ENCODE measurements around the gene OR6C70. TPM values are rescaled to one million over a fixed set of nuclear protein-coding genes. Genes with fewer than 3 reads are reported as not detected.
"Not testable (repeated sequence)": the region's sequence is repeated elsewhere in the genome, so short reads cannot be mapped to it uniquely, and the experiment has no call there.

The OR6C70 gene
- total RNA-seq (2014; rRNA removed; shearing (Covaris generic)): not detected in 2 replicates

DNA sequence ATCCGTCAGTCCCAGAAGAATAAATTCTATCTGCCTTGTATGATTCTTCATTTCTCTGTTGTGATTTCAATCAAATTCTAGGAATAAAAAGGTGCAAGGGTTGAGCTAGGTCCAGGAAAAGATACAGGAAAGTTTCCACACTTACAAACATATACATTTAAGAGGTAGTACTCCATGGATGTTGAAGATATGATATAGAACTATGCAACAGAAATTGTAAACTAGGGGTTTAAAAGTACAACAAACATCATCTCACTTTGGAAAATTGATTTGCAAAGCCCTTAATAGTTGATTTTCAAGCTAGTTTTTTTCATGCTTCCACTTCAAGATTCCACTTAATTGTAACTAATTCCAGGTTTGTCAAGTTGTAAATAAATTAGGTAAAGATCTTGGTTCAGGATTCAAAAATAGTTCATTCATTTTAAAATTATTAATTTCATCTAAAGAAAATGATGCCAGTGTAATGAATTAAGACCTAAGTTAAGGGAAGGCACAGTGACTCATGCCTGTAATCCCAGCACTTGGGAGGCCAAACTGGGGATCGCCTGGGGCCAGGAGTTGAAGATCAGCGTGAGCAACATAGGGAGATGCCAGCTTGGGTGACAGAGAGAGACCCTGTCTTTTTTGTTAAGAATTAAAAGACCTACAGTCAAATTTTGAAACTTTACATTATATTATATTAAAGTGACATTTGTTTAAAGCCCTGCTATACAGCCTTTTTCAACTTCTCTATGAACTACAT, at the start of gene OR6C70:
OR6C70 (minus strand) TSS at position 51 of the 742 bp plus-strand sequence; CDS start at position 51, 0 bp downstream.
- DNase-seq (ENCODE audit: low read depth in 1 of 2, low spot score in 2 of 2): no peak
- Histone ChIP-seq H3K36me3 (no peaks in the 10 kb centered on the region), H3K4me3 (no peak within 1 kb of the TSS), H3K9me3 (replicated peaks) (no peaks in the 10 kb centered on the region), H3K4me1 (replicated peaks) (no peaks in the 10 kb centered on the region), H3K27me3 (replicated peaks) (peaks cover 2% of the 10 kb centered on the region; the same call in 1 of the 2 replicates), H3K27ac (no peak within 1 kb of the TSS)

DNA sequence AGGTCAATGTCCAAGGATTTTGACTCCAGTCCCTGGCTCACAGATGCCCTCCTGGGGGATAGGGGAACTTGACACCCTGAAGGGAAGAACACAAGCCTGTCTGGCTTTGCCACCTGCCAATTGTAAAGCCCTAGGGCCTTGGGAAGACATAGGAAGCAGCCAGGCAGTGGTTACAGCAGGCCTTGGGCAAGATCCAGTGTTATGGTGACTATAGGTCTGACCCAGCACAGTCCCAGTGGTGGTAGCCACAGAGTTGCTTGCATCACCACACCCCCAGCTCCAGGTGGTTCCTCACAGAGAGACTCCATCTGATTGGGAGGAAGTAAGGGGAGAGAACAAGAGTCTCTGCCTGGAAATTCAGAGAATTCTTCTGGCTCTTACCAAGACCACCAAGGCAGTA, 46.5 kb upstream of the OR6C70 start:
- Histone ChIP-seq H3K27ac (no peak overlapping the region), H3K4me1 (replicated peaks) (no peaks in the 10 kb centered on the region), H3K4me3 (no peak overlapping the region), H3K27me3 (replicated peaks) (no peaks in the 10 kb centered on the region), H3K36me3 (no peaks in the 10 kb centered on the region), H3K9me3 (replicated peaks) (no peaks in the 10 kb centered on the region)
- DNase-seq (ENCODE audit: low read depth in 1 of 2, low spot score in 2 of 2): no peak

DNA sequence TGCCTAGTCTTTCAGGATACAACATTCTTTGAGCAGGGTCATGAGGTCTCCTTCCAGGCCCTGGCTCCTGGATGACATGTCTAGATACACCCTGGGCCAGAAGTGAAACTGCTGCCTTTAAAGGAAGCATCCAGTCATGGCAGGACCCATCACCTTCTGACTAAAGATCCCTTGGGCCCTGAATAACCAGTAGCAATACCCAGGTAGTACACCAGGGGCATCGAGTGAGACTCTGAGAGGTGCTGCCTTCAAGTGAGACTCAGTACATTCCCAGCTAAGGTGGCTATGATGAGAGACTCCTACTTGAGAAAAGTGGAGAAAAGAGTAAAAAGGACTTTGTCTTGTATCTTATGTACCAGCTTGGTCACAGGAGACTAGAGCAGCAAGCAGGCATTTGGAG, 45.8 kb upstream of the OR6C70 start:
- no peaks in the 10 kb centered on the region for H3K36me3 ChIP-seq
- no peak overlapping the region for H3K27ac ChIP-seq
- no peaks in the 10 kb centered on the region for H3K27me3 ChIP-seq (replicated peaks)
- H3K9me3 ChIP-seq (replicated peaks): no peaks in the 10 kb centered on the region
- H3K4me3 ChIP-seq: no peak overlapping the region
- no peak for DNase-seq (ENCODE audit: low read depth in 1 of 2, low spot score in 2 of 2)
- H3K4me1 ChIP-seq (replicated peaks): no peaks in the 10 kb centered on the region

DNA sequence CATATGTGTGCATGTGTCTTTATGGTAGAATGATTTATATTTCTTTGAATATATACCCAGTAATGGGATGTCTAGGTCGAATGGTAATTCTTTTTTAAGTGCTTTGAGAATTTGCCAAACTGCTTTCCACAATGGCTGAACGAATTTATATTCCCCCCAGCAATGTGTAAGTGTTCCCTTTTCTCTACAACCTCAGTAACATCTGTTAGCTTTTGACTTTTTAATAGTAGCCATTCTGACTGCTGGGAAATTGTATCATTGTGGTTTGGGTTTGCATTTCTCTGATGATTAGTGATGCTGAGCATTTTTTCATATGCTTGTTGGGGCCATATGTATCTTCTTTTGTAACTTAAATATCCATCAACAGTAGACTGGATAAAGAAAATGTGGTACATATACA, 31.7 kb upstream of the OR6C70 start:
- DNase-seq (ENCODE audit: low read depth in 1 of 2, low spot score in 2 of 2): no peak
- Histone ChIP-seq H3K36me3 (no peaks in the 10 kb centered on the region), H3K4me1 (replicated peaks) (no peaks in the 10 kb centered on the region), H3K4me3 (no peak overlapping the region), H3K27me3 (replicated peaks) (0 out of 2 replicates have a peak, but pooled peaks cover 3% of the 10 kb centered on the region), H3K9me3 (replicated peaks) (no peaks in the 10 kb centered on the region), H3K27ac (no peak overlapping the region)

DNA sequence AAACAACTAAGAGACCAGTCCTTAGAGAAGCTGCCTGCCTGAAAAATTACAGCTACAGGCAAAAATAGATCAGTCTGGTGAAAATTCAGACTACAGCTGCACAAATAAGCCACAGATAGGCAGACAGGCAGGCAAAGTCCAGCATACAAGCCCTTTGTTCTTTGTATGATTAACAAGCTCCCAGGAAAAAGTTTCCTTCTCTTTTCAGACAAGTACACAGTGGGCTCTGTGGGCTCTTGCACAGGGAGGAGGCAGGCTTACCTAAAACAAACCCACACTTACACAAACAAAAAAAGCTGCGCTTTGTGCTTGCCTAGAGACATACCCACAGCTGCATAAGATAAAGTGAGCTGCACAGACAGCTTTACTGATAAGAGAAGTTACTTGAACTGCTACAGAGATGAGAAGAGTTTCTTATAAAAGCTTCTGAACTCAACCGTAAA, 29.9 kb upstream of the OR6C70 start:
- no peaks in the 10 kb centered on the region for H3K36me3 ChIP-seq

DNA sequence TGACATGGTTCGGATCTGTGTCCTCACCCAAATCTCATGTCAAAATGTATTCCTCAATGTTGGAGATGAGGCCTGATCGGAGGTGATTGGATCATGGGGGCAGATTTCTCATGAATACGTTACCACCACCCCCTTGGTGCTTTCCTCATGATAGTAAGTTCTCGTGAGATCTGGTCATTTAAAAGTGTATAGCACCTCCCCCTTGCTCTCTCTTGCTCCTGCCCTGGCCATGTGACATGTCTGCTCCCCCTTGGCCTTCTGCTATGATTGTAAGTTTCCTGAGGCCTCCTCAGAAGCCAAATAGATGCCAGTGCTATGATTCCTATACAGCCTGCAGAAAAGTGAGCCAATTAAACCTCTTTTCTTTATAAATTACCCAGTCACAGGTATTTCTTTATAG, 29.3 kb upstream of the OR6C70 start:
- Histone ChIP-seq H3K4me1 (replicated peaks) (no peaks in the 10 kb centered on the region), H3K9me3 (replicated peaks) (no peaks in the 10 kb centered on the region), H3K27ac (no peak overlapping the region), H3K36me3 (no peaks in the 10 kb centered on the region), H3K4me3 (no peak overlapping the region), H3K27me3 (replicated peaks) (0 out of 2 replicates have a peak, but pooled peaks cover 3% of the 10 kb centered on the region)
- no peak for DNase-seq (ENCODE audit: low read depth in 1 of 2, low spot score in 2 of 2)

More for the DNA sequence above, 29.9 kb upstream of the OR6C70 start:
- Histone ChIP-seq H3K4me3 (no peak overlapping the region), H3K9me3 (replicated peaks) (no peaks in the 10 kb centered on the region), H3K27ac (no peak overlapping the region), H3K27me3 (replicated peaks) (0 out of 2 replicates have a peak, but pooled peaks cover 3% of the 10 kb centered on the region), H3K4me1 (replicated peaks) (no peaks in the 10 kb centered on the region)
- DNase-seq (ENCODE audit: low read depth in 1 of 2, low spot score in 2 of 2): no peak

DNA sequence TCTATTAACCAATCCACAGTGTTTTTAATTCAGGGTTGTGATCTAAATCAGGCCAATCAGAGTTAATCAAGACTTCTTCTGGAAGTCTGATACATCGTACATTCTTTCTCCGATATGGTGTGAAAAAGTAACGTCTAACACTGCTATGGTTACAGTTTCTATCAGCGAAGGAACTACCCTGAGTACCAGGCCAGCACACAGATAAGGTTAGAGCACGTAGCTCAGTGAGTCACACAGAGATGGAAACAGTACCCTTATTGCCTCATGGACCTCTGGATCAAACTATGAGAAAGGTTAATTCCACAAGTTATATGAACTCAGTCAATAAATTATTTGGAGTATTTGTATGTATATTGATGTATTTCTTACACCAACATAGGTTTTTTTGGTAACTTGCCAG, 25.6 kb upstream of the OR6C70 start:
- Histone ChIP-seq H3K4me3 (no peak overlapping the region), H3K36me3 (no peaks in the 10 kb centered on the region), H3K27me3 (replicated peaks) (0 out of 2 replicates have a peak, but pooled peaks cover 3% of the 10 kb centered on the region), H3K27ac (no peak overlapping the region), H3K4me1 (replicated peaks) (no peaks in the 10 kb centered on the region), H3K9me3 (replicated peaks) (no peaks in the 10 kb centered on the region)
- no peak for DNase-seq (ENCODE audit: low read depth in 1 of 2, low spot score in 2 of 2)

DNA sequence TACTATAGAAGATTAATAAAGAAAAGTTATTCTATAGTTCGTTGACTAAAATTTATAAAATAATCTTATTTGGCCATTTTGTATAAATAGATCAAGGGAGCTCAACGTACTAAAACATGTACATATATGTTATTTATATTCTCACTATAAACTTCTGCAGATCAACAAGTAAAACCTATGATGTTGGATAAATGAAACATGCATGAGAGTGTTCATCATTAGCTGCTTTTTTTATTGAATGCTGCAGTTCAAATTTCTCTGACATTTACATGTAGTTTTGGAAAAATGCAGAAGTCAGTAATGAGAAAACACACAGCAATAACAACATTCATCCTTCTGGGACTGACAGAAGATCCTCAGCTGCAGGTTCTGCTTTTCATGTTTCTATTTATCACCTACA, 22.1 kb upstream of the OR6C70 start, which contains the start of gene OR6C68:
OR6C68 (plus strand) TSS at position 301 of the 400 bp plus-strand sequence; CDS start at position 301, 0 bp downstream.
- Histone ChIP-seq H3K27me3 (replicated peaks) (no peaks in the 10 kb centered on the region), H3K36me3 (no peaks in the 10 kb centered on the region), H3K9me3 (replicated peaks) (no peaks in the 10 kb centered on the region), H3K4me3 (no peak within 1 kb of the TSS), H3K27ac (no peak within 1 kb of the TSS), H3K4me1 (replicated peaks) (no peaks in the 10 kb centered on the region)
- no peak for DNase-seq (ENCODE audit: low read depth in 1 of 2, low spot score in 2 of 2)

DNA sequence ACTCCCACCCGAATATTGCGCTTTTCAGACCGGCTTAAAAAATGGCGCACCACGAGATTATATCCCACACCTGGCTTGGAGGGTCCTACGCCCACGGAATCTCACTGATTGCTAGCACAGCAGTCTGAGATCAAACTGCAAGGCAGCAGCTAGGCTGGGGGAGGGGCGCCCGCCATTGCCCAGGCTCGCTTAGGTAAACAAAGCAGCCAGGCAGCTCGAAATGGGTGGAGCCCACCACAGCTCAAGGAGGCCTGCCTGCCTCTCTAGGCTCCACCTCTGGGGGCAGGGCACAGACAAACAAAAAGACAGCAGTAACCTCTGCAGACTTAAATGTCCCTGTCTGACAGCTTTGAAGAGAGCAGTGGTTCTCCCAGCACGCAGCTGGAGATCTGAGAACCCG, 14.3 kb upstream of the OR6C70 start:
- not testable (repeated sequence) for DNase-seq (ENCODE audit: low read depth in 1 of 2, low spot score in 2 of 2); H3K9me3 ChIP-seq (replicated peaks); H3K4me1 ChIP-seq (replicated peaks); H3K4me3 ChIP-seq; H3K36me3 ChIP-seq; H3K27me3 ChIP-seq (replicated peaks); H3K27ac ChIP-seq

DNA sequence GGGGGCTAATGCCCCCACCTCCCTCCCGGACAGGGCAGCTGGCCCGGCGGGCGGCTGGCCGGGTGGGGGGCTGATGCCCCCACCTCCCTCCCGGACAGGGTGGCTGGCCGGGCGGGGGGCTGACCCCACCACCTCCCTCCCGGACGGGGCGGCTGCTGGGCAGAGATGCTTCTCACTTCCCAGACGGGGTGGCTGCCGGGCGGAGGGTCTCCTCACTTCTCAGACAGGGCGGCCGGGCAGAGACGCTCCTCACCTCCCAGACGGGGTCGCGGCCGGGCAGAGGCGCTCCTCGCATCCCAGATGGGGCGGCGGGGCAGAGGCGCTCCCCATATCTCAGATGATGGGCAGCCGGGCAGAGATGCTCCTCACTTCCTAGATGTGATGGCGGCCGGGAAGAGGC, 9.2 kb upstream of the OR6C70 start:
- not testable (repeated sequence) for H3K27me3 ChIP-seq (replicated peaks); H3K27ac ChIP-seq; H3K9me3 ChIP-seq (replicated peaks); H3K36me3 ChIP-seq; H3K4me3 ChIP-seq; H3K4me1 ChIP-seq (replicated peaks); DNase-seq (ENCODE audit: low read depth in 1 of 2, low spot score in 2 of 2)

DNA sequence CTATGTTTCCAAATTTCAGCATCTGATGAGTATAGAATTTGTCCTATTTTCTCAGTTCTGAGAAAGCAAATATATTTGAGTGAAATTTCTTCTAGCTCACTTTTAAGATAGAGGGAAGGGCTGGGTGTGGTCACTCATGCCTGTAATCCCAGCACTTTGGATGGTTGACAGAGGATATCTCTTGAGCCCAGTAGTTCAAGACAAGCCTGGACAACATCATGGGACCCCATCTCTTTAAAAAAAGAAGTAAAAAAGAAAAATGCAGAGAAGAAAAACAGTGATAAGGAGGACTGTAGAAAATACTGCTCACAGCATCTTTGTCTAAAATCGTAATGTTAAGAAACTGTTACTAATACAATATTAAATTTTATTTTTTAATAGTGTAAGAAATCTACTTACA, 2.3 kb upstream of the OR6C70 start:
- Histone ChIP-seq H3K9me3 (replicated peaks) (no peaks in the 10 kb centered on the region), H3K27ac (no peak overlapping the region), H3K4me1 (replicated peaks) (no peaks in the 10 kb centered on the region), H3K36me3 (no peaks in the 10 kb centered on the region), H3K4me3 (no peak overlapping the region), H3K27me3 (replicated peaks) (peaks cover under 1% of the 10 kb centered on the region; the same call in 1 of the 2 replicates)
- DNase-seq (ENCODE audit: low read depth in 1 of 2, low spot score in 2 of 2): no peak

DNA sequence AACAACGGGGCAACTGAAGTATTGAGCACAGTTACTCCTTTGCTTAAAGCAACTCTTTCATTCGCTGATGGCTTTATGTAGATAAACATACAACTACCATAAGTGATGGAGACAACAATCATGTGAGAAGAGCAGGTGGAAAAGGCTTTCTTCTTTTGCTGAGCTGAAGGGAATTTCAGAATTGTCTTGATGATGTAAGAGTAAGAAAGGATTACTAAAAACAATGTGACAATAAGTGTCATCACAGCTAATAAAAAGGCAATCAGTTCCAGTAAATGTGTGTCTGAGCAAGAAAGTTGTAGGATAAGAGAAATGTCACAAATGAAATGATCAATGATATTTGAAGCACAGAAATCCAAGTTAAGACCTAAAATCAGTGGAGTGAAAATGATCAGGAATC, 647 bp downstream of the OR6C70 start:
- Histone ChIP-seq H3K27ac (no peak overlapping the region), H3K27me3 (replicated peaks) (peaks cover 2% of the 10 kb centered on the region; the same call in 1 of the 2 replicates), H3K4me3 (no peak overlapping the region), H3K4me1 (replicated peaks) (no peaks in the 10 kb centered on the region), H3K36me3 (no peaks in the 10 kb centered on the region), H3K9me3 (replicated peaks) (no peaks in the 10 kb centered on the region)
- DNase-seq (ENCODE audit: low read depth in 1 of 2, low spot score in 2 of 2): no peak

DNA sequence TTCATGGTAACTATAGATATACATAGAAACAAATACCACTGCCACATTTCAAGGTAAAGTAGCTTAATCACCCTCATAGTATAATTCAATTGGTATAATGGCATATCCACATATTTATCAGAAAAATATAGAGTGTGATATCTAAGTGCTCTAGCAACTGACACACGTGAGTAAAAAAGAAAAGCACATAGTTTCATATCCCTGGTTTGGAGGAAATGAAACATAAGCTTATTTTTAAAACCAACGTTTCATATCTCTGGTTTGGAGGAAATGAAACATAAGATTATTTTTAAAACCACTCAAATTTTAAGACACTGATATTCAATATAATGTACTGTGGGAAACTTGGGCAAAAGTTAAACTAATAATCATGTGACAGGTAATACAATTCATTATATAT, 2.1 kb downstream of the OR6C70 start:
- H3K4me3 ChIP-seq: no peak overlapping the region
- no peak for DNase-seq (ENCODE audit: low read depth in 1 of 2, low spot score in 2 of 2)
- no peaks in the 10 kb centered on the region for H3K36me3 ChIP-seq
- H3K27ac ChIP-seq: no peak overlapping the region
- peaks cover 2% of the 10 kb centered on the region; the same call in 1 of the 2 replicates for H3K27me3 ChIP-seq (replicated peaks)
- H3K9me3 ChIP-seq (replicated peaks): no peaks in the 10 kb centered on the region
- H3K4me1 ChIP-seq (replicated peaks): no peaks in the 10 kb centered on the region

DNA sequence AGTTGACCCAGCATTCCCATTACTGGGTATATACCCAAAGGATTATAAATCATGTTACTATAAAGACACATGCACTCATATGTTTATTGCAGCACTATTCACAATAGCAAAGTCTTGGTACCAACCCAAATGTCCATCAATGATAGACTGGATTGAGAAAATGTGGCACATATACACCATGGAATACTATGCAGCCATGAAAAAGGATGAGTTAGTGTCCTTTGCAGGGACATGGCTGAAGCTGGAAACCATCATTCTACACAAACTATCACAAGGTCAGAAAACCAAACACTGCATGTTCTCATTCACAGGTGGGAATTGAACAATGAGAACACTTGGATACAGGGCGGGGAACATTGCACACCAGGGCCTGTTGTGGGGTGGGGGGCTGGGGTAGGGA, 5.0 kb downstream of the OR6C70 start:
- H3K4me1 ChIP-seq (replicated peaks); H3K4me3 ChIP-seq; H3K36me3 ChIP-seq; H3K9me3 ChIP-seq (replicated peaks); H3K27me3 ChIP-seq (replicated peaks); DNase-seq (ENCODE audit: low read depth in 1 of 2, low spot score in 2 of 2); H3K27ac ChIP-seq: not testable (repeated sequence)

All from SJSA1 (cell line).